NCI-H526 treated with DMSO at 0.1 percent for 48 hours (cell line): ENCODE results near the gene HHAT.

Source experiments
- DNase-seq: peaks from one replicate; lab custom pipeline; 2025; lab: John Stamatoyannopoulos, UW

The HHAT gene

DNA sequence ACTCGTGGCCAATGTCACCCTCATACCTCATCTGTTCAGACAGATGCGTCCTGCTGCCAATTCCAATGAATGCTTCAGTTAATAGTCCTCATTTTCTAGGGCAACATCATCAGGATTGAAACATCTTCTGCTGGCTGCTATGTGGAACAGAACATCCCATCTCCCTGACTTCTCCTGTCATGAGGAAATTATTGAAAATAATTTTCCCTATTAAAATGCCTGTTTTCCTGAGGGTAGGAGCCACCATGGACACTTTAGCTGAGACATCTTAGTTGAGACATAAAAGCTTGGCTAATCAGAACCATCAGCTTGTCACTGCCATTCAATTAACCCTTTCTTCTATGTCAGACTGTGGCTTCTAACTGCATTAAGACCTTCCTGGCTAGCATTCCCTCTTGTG, 396.1 kb downstream of the HHAT start:
- no peak for DNase-seq
